Activated CD4-positive, alpha-beta T cell treated with anti-CD3 and anti-CD28 coated beads, Interleukin-2, amount 10 ng/mL, durations not matched to agents 7 days and 5 days (primary cell): Measurements from ENCODE around the gene MRPS18B. TPM values are rescaled to one million over a fixed set of nuclear protein-coding genes. Genes with fewer than 3 reads are reported as not detected.

Experiments used
- CTCF ChIA-PET: fragments of 350-600 bp; sonication (Branson Sonifier 250); formaldehyde crosslinking; loops from one replicate; lab custom pipeline; 2021; ENCODE audit warnings: antibody characterized with exemption; lab: Charles Lee
- POLR2A ChIA-PET: fragments of 350-600 bp; sonication (Branson Sonifier 250); formaldehyde crosslinking; loops from one replicate; lab custom pipeline; 2021; ENCODE audit warnings: antibody characterized with exemption; lab: Charles Lee
- DNase-seq: peaks from one replicate; pipeline ENCODE4 v3.0.0-alpha.2; 2020
- H3K27ac Mint-ChIP-seq: one replicate; pipeline ENCODE4 v1.8.0; 2021; ENCODE audit warnings: mild to moderate bottlenecking, moderate library complexity, mixed read lengths
- H3K27me3 Mint-ChIP-seq: one replicate; pipeline ENCODE4 v1.8.0; 2021; ENCODE audit warnings: mixed read lengths
- H3K36me3 Mint-ChIP-seq: one replicate; pipeline ENCODE4 v1.8.0; 2021; ENCODE audit warnings: low read depth, mixed read lengths
- H3K4me1 Mint-ChIP-seq: one replicate; pipeline ENCODE4 v1.8.0; 2021; ENCODE audit warnings: mixed read lengths
- H3K4me3 Mint-ChIP-seq: one replicate; pipeline ENCODE4 v1.8.0; 2021; ENCODE audit warnings: mild to moderate bottlenecking, moderate library complexity, mixed read lengths
- H3K9me3 Mint-ChIP-seq: one replicate; pipeline ENCODE4 v1.8.0; 2021; ENCODE audit warnings: mixed read lengths
- microRNA-seq: library from miRNA; unstranded; fragments of <30 nt; microRNA quantifications from one replicate; pipeline ENCODE4 v1.2.0, GENCODE V29; 2021; ENCODE audit warnings: borderline microRNAs expressed, borderline replicate concordance
- total RNA-seq, 2 experiments: library from RNA; stranded (reverse); gene quantifications; one replicate each; pipeline ENCODE4 v1.2.3, GENCODE V29; 2021

The MRPS18B gene
- total RNA-seq, 2 experiments from 2014 or later, result 41.4 to 44.4 TPM

GRCh38 chr6:30670760-30671527 is 53.3 kb downstream of the MRPS18B start:
- peak overlapping the region; percentile 15 for H3K27ac Mint-ChIP-seq
- ChIA-PET CTCF (interaction anchor here (1.4 to 3.0 kb wide), 5 partner anchors 10 to 123 kb away, joined by 3 to 20 read pairs (median 13); no protein-coding TSS in a partner anchor), POLR2A (no interaction called here)

GRCh38 chr6:30672445-30673253 is 55.0 kb downstream of the MRPS18B start, which contains the start of gene DHX16:
DHX16 (minus strand) TSS chr6:30673006; CDS start chr6:30672841, 165 bp downstream.
- H3K4me3 Mint-ChIP-seq, result peak within 1 kb of the TSS; percentile 91
- peak within 1 kb of the TSS; percentile 84 for H3K27ac Mint-ChIP-seq
- POLR2A ChIA-PET, result interaction anchor here (0.5 to 1.0 kb wide), 3 partner anchors 21 to 876 kb away, joined by 3 to 4 read pairs (median 3); no protein-coding TSS in a partner anchor
- H3K36me3 Mint-ChIP-seq, result peaks cover 41% of the 10 kb centered on the region
- peaks cover 45% of the 10 kb centered on the region for H3K4me1 Mint-ChIP-seq
- DNase-seq, result peak; percentile 96
- no peaks in the 10 kb centered on the region for H3K27me3 Mint-ChIP-seq
- H3K9me3 Mint-ChIP-seq, result no peaks in the 10 kb centered on the region
- CTCF ChIA-PET, result interaction anchor here (0.6 to 3.0 kb wide), 28 partner anchors 8 to 206 kb away, joined by 3 to 20 read pairs (median 5); partner anchors contain the start of genes ATAT1, MDC1 and MRPS18B

More at GRCh38 chr6:30670760-30671527, 53.3 kb downstream of the MRPS18B start:
- Mint-ChIP-seq H3K36me3 (peaks cover 29% of the 10 kb centered on the region), H3K4me1 (peaks cover 42% of the 10 kb centered on the region), H3K27me3 (no peaks in the 10 kb centered on the region), H3K4me3 (peak overlapping the region; percentile 91), H3K9me3 (no peaks in the 10 kb centered on the region)
- no peak for DNase-seq

Small RNAs within 50 kb of the gene (microRNA-seq; reads per million reads assigned to microRNA genes)
- 61.3 reads per million, percentile 66 among the genes with 10 or more reads in this experiment for gene MIR877

Other genes with a start within 250 kb of the MRPS18B start
- 100 to 1,000 TPM; 706 to 753 TPM for gene HLA-E, start 128.3 kb upstream of the MRPS18B start, total RNA-seq
- gene GNL1, start 61.4 kb upstream of the MRPS18B start, total RNA-seq, result 10 to 100 TPM; 51.5 to 59.9 TPM
- 10 to 100 TPM; 16.0 to 22.2 TPM for gene PRR3, start 60.5 kb upstream of the MRPS18B start, total RNA-seq
- gene ABCF1, start 46.4 kb upstream of the MRPS18B start, total RNA-seq, result 10 to 100 TPM; 72.2 to 78.0 TPM
- 100 to 1,000 TPM in 1 of 2 experiments, 10 to 100 TPM in 1; 99.1 to 117 TPM for gene PPP1R10, start 597 bp upstream of the MRPS18B start, total RNA-seq
- gene ATAT1, start 9.0 kb downstream of the MRPS18B start, total RNA-seq, result 1 to 10 TPM; 8.3 to 9.7 TPM
- gene C6orf136, start 29.3 kb downstream of the MRPS18B start, total RNA-seq, result 10 to 100 TPM; 23.2 to 23.9 TPM
- gene DHX16, start 55.2 kb downstream of the MRPS18B start, total RNA-seq, result 10 to 100 TPM; 40.4 to 40.7 TPM
- 100 to 1,000 TPM; 243 to 272 TPM for gene PPP1R18, start 68.8 kb downstream of the MRPS18B start, total RNA-seq
- 10 to 100 TPM; 43.1 to 58.8 TPM for gene NRM, start 73.1 kb downstream of the MRPS18B start, total RNA-seq
- gene MDC1, start 99.4 kb downstream of the MRPS18B start, total RNA-seq, result 10 to 100 TPM; 46.8 to 53.2 TPM
- 1,000 to 10,000 TPM; 1,494 to 1,661 TPM for gene TUBB, start 102.5 kb downstream of the MRPS18B start, total RNA-seq
- gene FLOT1, start 124.8 kb downstream of the MRPS18B start, total RNA-seq, result 100 to 1,000 TPM; 199 to 213 TPM
- gene IER3, start 126.7 kb downstream of the MRPS18B start, total RNA-seq, result 10 to 100 TPM; 30.5 to 34.9 TPM